ENCODE data around the gene EPS8L2. TPM values are rescaled to one million over a fixed set of nuclear protein-coding genes. Genes with fewer than 3 reads are reported as not detected.

The EPS8L2 gene
- total and polyA plus RNA-seq, 2 of the 8 experiments (the other 6 are each of a cell fraction or from before 2014, with no cell fraction given) = 38.5 to 57.0 TPM

DNA sequence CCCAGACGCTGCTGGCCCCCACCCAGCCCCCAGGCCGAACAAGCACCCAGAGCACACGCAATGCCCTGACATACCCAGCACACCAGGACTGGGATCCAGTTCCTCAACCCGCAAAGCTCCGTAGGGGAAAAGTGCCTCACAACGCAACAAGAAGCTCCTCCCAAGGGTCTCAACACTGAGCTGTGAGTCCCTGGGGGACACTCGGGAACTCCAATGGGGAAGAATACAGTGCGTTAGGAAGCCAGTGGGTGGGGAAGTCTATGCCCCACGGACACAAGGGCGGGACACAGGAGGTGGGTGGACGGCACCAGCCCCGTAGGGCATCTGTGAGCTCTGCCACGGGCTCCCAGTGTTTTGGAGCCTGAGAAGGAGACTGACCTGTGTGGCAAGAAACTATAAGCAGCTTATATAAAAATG is 12.6 kb upstream of the EPS8L2 start:
- no peak overlapping the region for H2BK120ac ChIP-seq (replicated peaks; ENCODE audit: low read depth, low read length)
- no peak overlapping the region for H3K18ac ChIP-seq (ENCODE audit: extremely low read depth, low read length)
- no peak overlapping the region for H2AFZ ChIP-seq (ENCODE audit: low read length)
- ChIA-PET POLR2A (ENCODE audit: partially characterized antibody) (interaction anchor here (0.8 to 2.0 kb wide), 9 partner anchors 11 to 83 kb away, joined by 3 to 7 read pairs (median 3); partner anchors contain the start of gene TALDO1), CTCF (ENCODE audit: partially characterized antibody) (interaction anchor here (0.7 to 1.7 kb wide), 7 partner anchors 27 to 121 kb away, joined by 3 to 8 read pairs (median 3); no protein-coding TSS in a partner anchor)
- H3K4me2 ChIP-seq (ENCODE audit: insufficient read depth in 1 of 2, low read depth in 2 of 2, low read length in 2 of 2) = peak overlapping the region; percentile 33 to 48; a peak in 2 of 4 replicates
- H3K23ac ChIP-seq (ENCODE audit: insufficient read length) = no peak overlapping the region
- no peak overlapping the region for H3K27ac ChIP-seq (ENCODE audit: low read depth, low read length)
- H4K8ac ChIP-seq (ENCODE audit: extremely low read depth, insufficient read depth, low read length) = no peak overlapping the region; the same call in 1 of the 2 replicates
- peak overlapping the region; percentile 27; the same call in 1 of the 2 replicates for H2BK12ac ChIP-seq (ENCODE audit: low read depth, low read length)
- H3K9ac ChIP-seq (replicated peaks in 1 of 4; ENCODE audit: extremely low read depth in 1 of 4, low read depth in 3 of 4, low read length in 3 of 4) = no peak overlapping the region
- peak overlapping the region in 1 of 4 experiments; percentile 92; a peak in 2 of 8 replicates for H3K4me3 ChIP-seq (ENCODE audit: extremely low read depth in 1 of 4, insufficient read depth in 2 of 4, low read depth in 3 of 4, low read length in 4 of 4)
- H3K9me3 ChIP-seq (ENCODE audit: insufficient read depth in 2 of 2, low read depth in 1 of 2, low read length in 1 of 2) = peaks cover 0 to 2% of the 10 kb centered on the region in 2 experiments; a peak in 1 of 4 replicates
- H3K36me3 ChIP-seq (ENCODE audit: control insufficient read depth in 2 of 4, insufficient read depth in 4 of 4, low read length in 3 of 4) = peaks cover 2 to 13% (median 5%) of the 10 kb centered on the region in 4 experiments; a peak in 6 of 8 replicates
- peaks cover 5 to 33% of the 10 kb centered on the region in 2 experiments; a peak in 3 of 4 replicates for H3K79me2 ChIP-seq (ENCODE audit: control insufficient read depth in 1 of 2, insufficient read depth in 2 of 2, low read length in 2 of 2)
- H2BK15ac ChIP-seq (ENCODE audit: low read length) = no peak overlapping the region
- H3K79me1 ChIP-seq (ENCODE audit: low read depth, low read length) = peaks cover 12% of the 10 kb centered on the region; the same call in 1 of the 2 replicates
- DNase-seq (ENCODE audit: low read depth in 1 of 2, low spot score in 2 of 2) (no peak), FAIRE-seq (no peak)
- H3K27me3 ChIP-seq (replicated peaks in 1 of 4; ENCODE audit: control insufficient read depth in 3 of 4, extremely low read depth in 1 of 4, insufficient read depth in 3 of 4, low read length in 3 of 4) = no peaks in the 10 kb centered on the region
- WGBS, 2 experiments (ENCODE audit: extremely low coverage in 1 of 2, insufficient coverage in 1 of 2, insufficient read length in 1 of 2, insufficient replicate concordance in 2 of 2, low coverage in 1 of 2, low lambda C conversion rate in 2 of 2, missing lambda C conversion rate in 1 of 2) = 92% methylated on average over 12 of the region's 13 CpGs; no CpG with 5 or more reads in 1 of the 2 experiments
- H3K4me1 ChIP-seq (replicated peaks in 1 of 4; ENCODE audit: control insufficient read depth in 3 of 4, insufficient read depth in 4 of 4, low read length in 3 of 4) = peaks cover 0 to 28% (median 9%) of the 10 kb centered on the region in 4 experiments; a peak in 6 of 7 replicates
- H3K14ac ChIP-seq (ENCODE audit: insufficient read length) = no peak overlapping the region
- no peak overlapping the region for H2BK5ac ChIP-seq (ENCODE audit: low read depth, low read length)
- no peak overlapping the region for H3K4ac ChIP-seq (replicated peaks; ENCODE audit: insufficient read length, low read depth, low read length)
- no peak overlapping the region for H4K5ac ChIP-seq (ENCODE audit: insufficient read length, low read depth, low read length)
- H3K56ac ChIP-seq (replicated peaks; ENCODE audit: insufficient read length, low read depth, low read length) = no peak overlapping the region
- H2AK5ac ChIP-seq (ENCODE audit: low read depth, low read length) = peak overlapping the region; percentile 39; the same call in 1 of the 2 replicates
- peaks cover 7% of the 10 kb centered on the region; the same call in 1 of the 2 replicates for H3K23me2 ChIP-seq (ENCODE audit: low read depth, low read length)
- no peak overlapping the region for H4K91ac ChIP-seq (replicated peaks; ENCODE audit: insufficient read length, low read length)
- H2BK20ac ChIP-seq (ENCODE audit: low read length) = no peak overlapping the region
- H4K20me1 ChIP-seq (replicated peaks in 1 of 2; ENCODE audit: control insufficient read depth in 1 of 2, insufficient read depth in 2 of 2, low read length in 2 of 2) = peaks cover 10 to 12% of the 10 kb centered on the region in 2 experiments
- TF ChIP-seq BCL11A (IDR thresholded peaks at IDR 0.05; ENCODE audit: low read depth in 2 of 2, low read length in 2 of 2) = no peak
- no peak for TF ChIP-seq RNF2 (IDR thresholded peaks at IDR 0.05; ENCODE audit: borderline replicate concordance, low read depth, low read length, missing control alignments, poor library complexity, severe bottlenecking)
- no peak for TF ChIP-seq YY1 (IDR thresholded peaks at IDR 0.05; ENCODE audit: low read depth, low read length)
- no peak for TF ChIP-seq TEAD4 (IDR thresholded peaks at IDR 0.05; ENCODE audit: low read depth, low read length)
- no peak for TF ChIP-seq TAF7 (optimal IDR thresholded peaks at IDR 0.05; ENCODE audit: borderline replicate concordance, low read depth, low read length)
- no peak for TF ChIP-seq SP2 (IDR thresholded peaks at IDR 0.05; ENCODE audit: low read length)

Measured in H1 (cell line).